SK-MEL-5 (cell line): Measurements from ENCODE around the gene RPL29. TPM values are rescaled to one million over a fixed set of nuclear protein-coding genes. Genes with fewer than 3 reads are reported as not detected.
A peak's percentile ranks its signal among the peaks of the same experiment; 100 is the strongest.
"Not testable (repeated sequence)": the region's sequence is repeated elsewhere in the genome, so short reads cannot be mapped to it uniquely, and the experiment has no call there.

Experiments used
- DNase-seq: peaks from one replicate; pipeline ENCODE4 v3.0.0-alpha.2; 2016; ENCODE audit warnings: low read depth, low spot score
- in situ Hi-C: cut with HindIII; loops from 2 replicates; pipeline ENCODE4 v1.10.0; 2016; ENCODE audit warnings: low sequenced_read_pairs, high pct_unique_total_duplicates, low pct_unique_long_range_greater_than_20kb
- total RNA-seq: library from RNA; depleted of rRNA; stranded (reverse); fragments of >200 nt; shearing (Covaris generic); gene quantifications from 2 replicates; pipeline ENCODE4 v1.2.3, GENCODE V29; 2014

Gene RPL29
- total RNA-seq, 1 experiment from 2014 or later = 2,698 TPM

- no peak for DNase-seq
- in situ Hi-C loops = no loop called here
These were observed 1.2 kb downstream of the RPL29 start for GRCh38 chr3:51994530-51994929.

DNA sequence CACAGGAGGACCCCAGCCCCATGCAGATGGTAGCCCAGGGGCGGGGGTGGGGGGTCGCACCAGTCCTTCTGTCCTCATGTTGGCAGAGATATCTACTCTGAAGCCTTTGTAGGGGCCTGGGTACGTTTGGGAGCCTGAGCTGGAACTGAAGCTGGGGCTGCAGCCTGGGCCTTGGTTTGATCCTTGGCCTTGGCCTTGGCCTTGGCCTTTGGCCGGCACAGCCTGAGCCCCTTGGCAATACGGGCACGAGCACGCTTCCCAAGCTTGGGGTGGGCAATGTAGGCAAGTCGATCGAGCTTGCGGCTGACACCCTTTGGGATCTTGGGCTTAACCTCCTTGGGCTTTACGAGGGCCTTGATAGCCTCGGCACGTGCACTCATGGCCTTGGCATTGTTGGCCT is 2.0 kb downstream of the RPL29 start:
- in situ Hi-C loops, DNase-seq: not testable (repeated sequence)

GRCh38 chr3:51992017-51992682 is 3.5 kb downstream of the RPL29 start:
- in situ Hi-C loops = no loop called here
- DNase-seq = no peak

DNA sequence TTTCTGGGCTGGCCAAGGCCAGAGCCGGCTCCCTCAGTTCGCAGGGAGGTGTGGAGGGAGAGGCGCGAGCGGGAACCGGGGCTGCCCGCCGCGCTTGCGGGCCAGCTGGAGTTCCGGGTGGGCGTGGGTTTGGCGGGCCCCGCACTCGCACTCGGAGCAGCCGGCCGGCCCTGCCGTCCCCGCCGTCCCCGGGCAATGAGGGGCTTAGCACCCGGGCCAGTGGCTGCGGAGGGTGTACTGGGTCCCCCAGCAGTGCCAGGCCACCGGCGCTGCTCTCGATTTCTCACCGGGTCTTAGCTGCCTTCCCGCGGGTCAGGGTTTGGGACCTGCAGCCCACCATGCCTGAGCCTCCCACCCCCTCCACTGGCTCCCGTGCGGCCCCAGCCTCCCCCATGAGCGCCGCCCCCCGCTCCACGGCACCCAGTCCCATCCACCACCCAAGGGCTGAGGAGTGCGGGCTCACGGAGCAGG is 5.2 kb downstream of the RPL29 start:
- DNase-seq, in situ Hi-C loops: not testable (repeated sequence)

GRCh38 chr3:51988286-51989146 is 7.2 kb downstream of the RPL29 start:
- no peak for DNase-seq
- in situ Hi-C loops = no loop called here

DNA sequence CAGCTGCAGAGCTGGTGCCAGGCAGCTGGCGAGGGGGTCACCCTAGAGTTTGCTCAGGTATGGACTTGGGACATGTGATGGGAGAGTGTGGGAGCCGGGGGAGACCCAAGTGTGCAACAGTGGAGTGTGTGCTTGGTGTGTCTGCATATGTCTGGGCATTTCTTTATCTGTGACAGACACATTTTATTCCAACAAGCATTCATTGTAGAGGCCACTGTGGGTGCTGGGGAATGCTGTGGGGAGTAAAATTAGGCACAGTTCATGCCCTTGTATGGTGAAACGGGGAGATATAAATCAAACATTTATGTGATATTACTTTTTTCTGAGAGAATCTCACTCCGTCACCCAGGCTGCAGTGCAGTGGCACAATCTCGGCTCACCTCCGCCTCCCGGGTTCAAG is 8.1 kb downstream of the RPL29 start:
- no peak for DNase-seq
- in situ Hi-C loops = no loop called here

GRCh38 chr3:51986010-51986947 is 9.4 kb downstream of the RPL29 start:
- DNase-seq = no peak
- in situ Hi-C loops = no loop called here

GRCh38 chr3:51985063-51985462 is 10.6 kb downstream of the RPL29 start:
- DNase-seq = no peak
- in situ Hi-C loops = no loop called here

GRCh38 chr3:51984269-51984647 is 11.4 kb downstream of the RPL29 start:
- in situ Hi-C loops = no loop called here
- DNase-seq = no peak

DNA sequence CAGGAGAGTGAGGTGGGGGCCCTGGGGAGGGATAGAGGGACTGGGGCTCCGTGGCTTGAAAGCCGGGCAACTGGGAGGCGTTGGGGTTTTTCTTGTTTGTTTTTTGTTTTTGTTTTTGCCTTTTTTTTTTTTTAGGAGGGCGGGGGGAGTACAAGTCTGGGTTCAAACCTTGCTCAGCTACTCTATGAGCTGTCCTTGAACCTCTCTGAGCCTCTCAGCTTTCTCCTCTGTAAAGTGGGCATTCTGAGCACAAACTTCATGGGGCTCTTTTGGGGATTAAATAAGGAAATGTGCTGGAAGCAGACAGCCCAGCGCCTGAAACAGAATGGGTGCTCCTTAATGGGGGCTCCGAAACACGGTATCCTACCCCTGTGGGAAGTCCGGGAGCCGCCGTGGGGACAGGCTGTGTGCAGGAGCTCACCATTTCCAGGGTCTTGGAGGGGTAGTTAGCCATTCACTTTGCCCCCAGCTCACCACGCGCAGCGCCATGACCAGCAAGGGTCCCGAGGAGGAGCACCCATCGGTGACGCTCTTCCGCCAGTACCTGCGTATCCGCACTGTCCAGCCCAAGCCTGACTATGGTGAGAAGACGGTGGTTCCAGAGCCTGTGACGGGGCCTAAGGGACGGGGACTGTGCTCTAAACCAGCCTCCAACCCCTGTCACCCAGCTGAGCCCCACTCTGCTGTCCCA is 12.0 kb downstream of the RPL29 start:
- in situ Hi-C loops = no loop called here

GRCh38 chr3:51982838-51983577 is 12.7 kb downstream of the RPL29 start, which contains the start of gene ACY1:
ACY1 (plus strand) TSS chr3:51983535; CDS start chr3:51984065, 530 bp downstream.
- peak; percentile 78 for DNase-seq
- in situ Hi-C loops = no loop called here

More for the DNA sequence above, 12.0 kb downstream of the RPL29 start:
- DNase-seq = no peak

DNA sequence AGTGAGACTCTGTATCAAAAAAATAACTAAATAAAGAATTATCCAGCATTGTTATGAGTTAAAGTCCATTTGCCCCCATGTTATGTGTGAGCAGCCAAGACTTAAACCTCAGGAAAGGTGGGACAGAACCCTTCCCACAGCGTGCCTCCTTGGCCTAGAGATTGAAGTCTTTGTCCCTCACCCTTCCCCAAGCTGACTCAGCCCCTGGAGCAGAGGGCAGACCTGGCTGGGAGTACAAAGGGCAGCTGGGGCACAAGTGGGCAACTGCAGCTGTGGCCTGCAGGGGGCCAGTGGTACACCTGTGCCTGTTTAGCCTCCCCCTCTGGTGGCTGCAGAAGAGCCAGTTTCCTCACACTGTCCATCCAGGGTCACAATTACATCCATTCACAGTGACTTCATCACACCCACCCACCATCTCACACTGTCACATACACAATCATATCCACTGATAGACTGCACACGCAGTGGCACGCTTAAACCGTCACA is 13.3 kb downstream of the RPL29 start:
- DNase-seq = peak; percentile 54
- in situ Hi-C loops = no loop called here

GRCh38 chr3:51980253-51980652 is 15.4 kb downstream of the RPL29 start:
- no peak for DNase-seq
- in situ Hi-C loops = no loop called here

GRCh38 chr3:51978143-51978502 is 17.6 kb downstream of the RPL29 start:
- DNase-seq = no peak
- in situ Hi-C loops = no loop called here

- no peak for DNase-seq
These were observed 18.1 kb downstream of the RPL29 start for GRCh38 chr3:51977446-51978142.

More at GRCh38 chr3:51977446-51978142, 18.1 kb downstream of the RPL29 start:
- in situ Hi-C loops = no loop called here
